Epidermal melanocyte (primary cell): ENCODE data around the gene RIMBP2.
"Not testable (repeated sequence)": the region's sequence is repeated elsewhere in the genome, so short reads cannot be mapped to it uniquely, and the experiment has no call there.

ENCODE experiments used
- DNase-seq: peaks from one replicate; pipeline ENCODE4 v3.0.0; 2011; ENCODE audit warnings: low spot score; ENCODE audit not compliant: insufficient read length

Gene RIMBP2

GRCh38 chr12:130715998-130716968, at the start of gene RIMBP2:
TSS of gene RIMBP2 (minus strand) at chr12:130716299. CDS start at chr12:130479013, 237,286 bp downstream.
- DNase-seq: no peak

GRCh38 chr12:130765186-130765659, 49.1 kb upstream of the RIMBP2 start:
- no peak for DNase-seq

- no peak for DNase-seq
These were observed 48.5 kb upstream of the RIMBP2 start for GRCh38 chr12:130764475-130765185.

GRCh38 chr12:130764073-130764472, 48.0 kb upstream of the RIMBP2 start:
- no peak for DNase-seq

- no peak for DNase-seq
These were observed 46.2 kb upstream of the RIMBP2 start for GRCh38 chr12:130762319-130762675.

GRCh38 chr12:130761537-130762318, 45.6 kb upstream of the RIMBP2 start:
- DNase-seq: peak; percentile 62

GRCh38 chr12:130754234-130754901, 38.3 kb upstream of the RIMBP2 start:
- DNase-seq: no peak

- no peak for DNase-seq
These were observed 36.7 kb upstream of the RIMBP2 start for GRCh38 chr12:130752692-130753230.

GRCh38 chr12:130752037-130752436, 35.9 kb upstream of the RIMBP2 start:
- not testable (repeated sequence) for DNase-seq

- DNase-seq: no peak
These were observed 32.7 kb upstream of the RIMBP2 start for GRCh38 chr12:130748786-130749185.

- peak; percentile 76 for DNase-seq
These were observed 32.0 kb upstream of the RIMBP2 start for GRCh38 chr12:130747867-130748740.

- DNase-seq: no peak
These were observed 30.4 kb upstream of the RIMBP2 start for GRCh38 chr12:130746546-130746945.

GRCh38 chr12:130745921-130746320, 29.8 kb upstream of the RIMBP2 start:
- no peak for DNase-seq

- DNase-seq: no peak
These were observed 28.2 kb upstream of the RIMBP2 start for GRCh38 chr12:130744274-130744673.

GRCh38 chr12:130743606-130744005, 27.5 kb upstream of the RIMBP2 start:
- DNase-seq: no peak

- DNase-seq: no peak
These were observed 27.1 kb upstream of the RIMBP2 start for GRCh38 chr12:130743176-130743575.

GRCh38 chr12:130742716-130743115, 26.6 kb upstream of the RIMBP2 start:
- no peak for DNase-seq

GRCh38 chr12:130742112-130742511, 26.0 kb upstream of the RIMBP2 start:
- no peak for DNase-seq

- DNase-seq: no peak
These were observed 23.5 kb upstream of the RIMBP2 start for GRCh38 chr12:130739571-130739970.

- not testable (repeated sequence) for DNase-seq
These were observed 22.3 kb upstream of the RIMBP2 start for GRCh38 chr12:130738403-130738802.
